Progenitor cell of endocrine pancreas (in vitro differentiated cells): ENCODE measurements around the gene GATAD2B. TPM values are rescaled to one million over a fixed set of nuclear protein-coding genes. Genes with fewer than 3 reads are reported as not detected.

Source experiments
- DNase-seq: peaks from one replicate; pipeline ENCODE4 v3.0.0; 2021; ENCODE audit warnings: low spot score; ENCODE audit not compliant: unreplicated experiment
- H3K27ac Mint-ChIP-seq: 2 replicates; pipeline ENCODE4 v1.8.0; 2021; ENCODE audit warnings: mild to moderate bottlenecking, moderate library complexity, mixed read lengths
- H3K27me3 Mint-ChIP-seq: 2 replicates; pipeline ENCODE4 v1.8.0; 2021; ENCODE audit warnings: mixed read lengths
- H3K36me3 Mint-ChIP-seq: 2 replicates; pipeline ENCODE4 v1.8.0; 2022; ENCODE audit warnings: mixed read lengths; ENCODE audit not compliant: insufficient read depth
- H3K4me1 Mint-ChIP-seq: 2 replicates; pipeline ENCODE4 v1.8.0; 2021; ENCODE audit warnings: low read depth, mixed read lengths
- H3K4me3 Mint-ChIP-seq: 2 replicates; pipeline ENCODE4 v1.8.0; 2021; ENCODE audit warnings: low read depth, mild to moderate bottlenecking, moderate library complexity, mixed read lengths
- H3K9me3 Mint-ChIP-seq: 2 replicates; pipeline ENCODE4 v1.8.0; 2021; ENCODE audit warnings: low read depth, mixed read lengths
- CTCF ChIP-seq: fragments of 200-600 bp; sonication (generic); IDR thresholded peaks from one replicate; pipeline ENCODE4 v1.5.0; 2021; ENCODE audit warnings: antibody characterized with exemption, mild to moderate bottlenecking; ENCODE audit not compliant: unreplicated experiment
- total RNA-seq: library from RNA; stranded (reverse); gene quantifications from 2 replicates; pipeline ENCODE4 v1.2.1, GENCODE V29; 2021

The GATAD2B gene
- total RNA-seq, 1 donor from 2014 or later = 52.6 TPM

GRCh38 chr1:153833171-153833570, 89.6 kb downstream of the GATAD2B start:
- H3K9me3 Mint-ChIP-seq = no peaks in the 10 kb centered on the region
- H3K4me1 Mint-ChIP-seq = peaks cover 6% of the 10 kb centered on the region
- TF ChIP-seq CTCF = no peak
- peaks cover 2% of the 10 kb centered on the region for H3K36me3 Mint-ChIP-seq
- H3K4me3 Mint-ChIP-seq = no peak overlapping the region
- H3K27me3 Mint-ChIP-seq = no peaks in the 10 kb centered on the region
- DNase-seq = no peak
- H3K27ac Mint-ChIP-seq = no peak overlapping the region

GRCh38 chr1:153832293-153832692, 90.5 kb downstream of the GATAD2B start:
- H3K36me3 Mint-ChIP-seq = peaks cover 9% of the 10 kb centered on the region
- H3K27me3 Mint-ChIP-seq = no peaks in the 10 kb centered on the region
- H3K4me3 Mint-ChIP-seq = no peak overlapping the region
- no peak overlapping the region for H3K27ac Mint-ChIP-seq
- peaks cover 6% of the 10 kb centered on the region for H3K4me1 Mint-ChIP-seq
- no peaks in the 10 kb centered on the region for H3K9me3 Mint-ChIP-seq
- TF ChIP-seq CTCF = no peak
- DNase-seq = no peak

GRCh38 chr1:153831026-153831425, 91.7 kb downstream of the GATAD2B start:
- no peaks in the 10 kb centered on the region for H3K9me3 Mint-ChIP-seq
- H3K4me1 Mint-ChIP-seq = peaks cover 6% of the 10 kb centered on the region
- H3K27ac Mint-ChIP-seq = peak overlapping the region; percentile 84
- no peak for DNase-seq
- peaks cover 15% of the 10 kb centered on the region for H3K36me3 Mint-ChIP-seq
- TF ChIP-seq CTCF = no peak
- H3K27me3 Mint-ChIP-seq = no peaks in the 10 kb centered on the region
- no peak overlapping the region for H3K4me3 Mint-ChIP-seq

GRCh38 chr1:153827168-153827964, 95.4 kb downstream of the GATAD2B start:
- no peak overlapping the region for H3K4me3 Mint-ChIP-seq
- peaks cover 6% of the 10 kb centered on the region for H3K4me1 Mint-ChIP-seq
- H3K36me3 Mint-ChIP-seq = peaks cover 21% of the 10 kb centered on the region
- TF ChIP-seq CTCF = no peak
- H3K9me3 Mint-ChIP-seq = no peaks in the 10 kb centered on the region
- DNase-seq = no peak
- H3K27ac Mint-ChIP-seq = no peak overlapping the region
- H3K27me3 Mint-ChIP-seq = no peaks in the 10 kb centered on the region

- Mint-ChIP-seq H3K27me3 (no peaks in the 10 kb centered on the region), H3K36me3 (peaks cover 26% of the 10 kb centered on the region), H3K4me1 (no peaks in the 10 kb centered on the region), H3K4me3 (no peak overlapping the region), H3K27ac (no peak overlapping the region), H3K9me3 (no peaks in the 10 kb centered on the region)
- no peak for TF ChIP-seq CTCF
- no peak for DNase-seq
Measured at GRCh38 chr1:153818876-153819275, 103.9 kb downstream of the GATAD2B start.
